ENCODE data around the gene MAP4K2.

MAP4K2 gene

GRCh38 chr11:64839335-64839734 lies 36.3 kb upstream of the MAP4K2 start:
- TF ChIP-seq ARNT (IDR thresholded peaks at IDR 0.05) (no peak), FOXM1 (IDR thresholded peaks at IDR 0.05; ENCODE audit: borderline replicate concordance) (no peak), TARDBP (IDR thresholded peaks at IDR 0.05) (no peak), ELF4 (IDR thresholded peaks at IDR 0.05) (no peak), HDGF (IDR thresholded peaks at IDR 0.05; ENCODE audit: borderline replicate concordance) (no peak), NFRKB (IDR thresholded peaks at IDR 0.05) (no peak), FOXK2 (IDR thresholded peaks at IDR 0.05) (no peak), ZNF384 (IDR thresholded peaks at IDR 0.05) (no peak), PKNOX1 (IDR thresholded peaks at IDR 0.05) (no peak), BHLHE40 (IDR thresholded peaks at IDR 0.05; ENCODE audit: borderline replicate concordance) (no peak), FOXA1 (IDR thresholded peaks at IDR 0.05) (no peak), L3MBTL2 (conservative IDR thresholded peaks at IDR 0.05) (no peak), SP1 (IDR thresholded peaks at IDR 0.05) (no peak)
- DNase-seq (ENCODE audit: extremely low spot score): no peak
- POLR2A ChIA-PET: no interaction called here
- CTCF ChIA-PET: no interaction called here

GRCh38 chr11:64838600-64839334 lies 35.8 kb upstream of the MAP4K2 start:
- POLR2A ChIA-PET: no interaction called here
- no peak for TF ChIP-seq PKNOX1 (IDR thresholded peaks at IDR 0.05)
- no peak for TF ChIP-seq FOXM1 (IDR thresholded peaks at IDR 0.05; ENCODE audit: borderline replicate concordance)
- CTCF ChIA-PET: no interaction called here
- DNase-seq (ENCODE audit: extremely low spot score): no peak

GRCh38 chr11:64837887-64838351 lies 34.9 kb upstream of the MAP4K2 start:
- CTCF ChIA-PET: no interaction called here
- TF ChIP-seq PKNOX1 (IDR thresholded peaks at IDR 0.05) (no peak), ZNF384 (IDR thresholded peaks at IDR 0.05) (no peak), L3MBTL2 (conservative IDR thresholded peaks at IDR 0.05) (no peak), CTBP1 (IDR thresholded peaks at IDR 0.05; ENCODE audit: borderline replicate concordance) (no peak), TARDBP (IDR thresholded peaks at IDR 0.05) (no peak), LEF1 (IDR thresholded peaks at IDR 0.05; ENCODE audit: borderline replicate concordance) (no peak), ARNT (IDR thresholded peaks at IDR 0.05) (no peak), FOXM1 (IDR thresholded peaks at IDR 0.05; ENCODE audit: borderline replicate concordance) (no peak), SP1 (IDR thresholded peaks at IDR 0.05) (no peak), SUZ12 (IDR thresholded peaks at IDR 0.05) (no peak), HDGF (IDR thresholded peaks at IDR 0.05; ENCODE audit: borderline replicate concordance) (no peak), NFRKB (IDR thresholded peaks at IDR 0.05) (no peak), ELF4 (IDR thresholded peaks at IDR 0.05) (no peak), BHLHE40 (IDR thresholded peaks at IDR 0.05; ENCODE audit: borderline replicate concordance) (no peak), FOXA1 (IDR thresholded peaks at IDR 0.05) (no peak), FOXK2 (IDR thresholded peaks at IDR 0.05) (no peak)
- POLR2A ChIA-PET: no interaction called here

GRCh38 chr11:64836448-64837072 lies 33.5 kb upstream of the MAP4K2 start:
- ChIA-PET CTCF (no interaction called here), POLR2A (interaction anchor here (1.0 kb wide), 1 partner anchor 58 kb away, joined by 4 read pairs; the partner anchor contains the start of gene SF1)
- DNase-seq (ENCODE audit: extremely low spot score): no peak

More at GRCh38 chr11:64837887-64838351, 34.9 kb upstream of the MAP4K2 start:
- DNase-seq (ENCODE audit: extremely low spot score): no peak

More at GRCh38 chr11:64836448-64837072, 33.5 kb upstream of the MAP4K2 start:
- TF ChIP-seq ELF4 (IDR thresholded peaks at IDR 0.05) (no peak), HDGF (IDR thresholded peaks at IDR 0.05; ENCODE audit: borderline replicate concordance) (no peak), LEF1 (IDR thresholded peaks at IDR 0.05; ENCODE audit: borderline replicate concordance) (no peak), PKNOX1 (IDR thresholded peaks at IDR 0.05) (no peak), NFRKB (IDR thresholded peaks at IDR 0.05) (no peak), L3MBTL2 (conservative IDR thresholded peaks at IDR 0.05) (no peak), ARNT (IDR thresholded peaks at IDR 0.05) (no peak), BHLHE40 (IDR thresholded peaks at IDR 0.05; ENCODE audit: borderline replicate concordance) (no peak), SUZ12 (IDR thresholded peaks at IDR 0.05) (no peak), FOXM1 (IDR thresholded peaks at IDR 0.05; ENCODE audit: borderline replicate concordance) (no peak), SP1 (IDR thresholded peaks at IDR 0.05) (no peak)
